GM15510 (cell line): ENCODE data around the gene ZNF784.
A peak's percentile ranks its signal among the peaks of the same experiment; 100 is the strongest.

ENCODE experiments used
- POLR2A ChIP-seq: IDR thresholded peaks from 3 replicates; pipeline ENCODE4 v1.6.1; 2011; ENCODE audit warnings: borderline replicate concordance; ENCODE audit not compliant: insufficient read length; ENCODE audit errors: extremely low read depth

Gene ZNF784

GRCh38 chr19:55596304-55596703 lies 28.1 kb downstream of the ZNF784 start:
- no peak for TF ChIP-seq POLR2A

GRCh38 chr19:55594996-55595545 lies 29.3 kb downstream of the ZNF784 start:
- TF ChIP-seq POLR2A, result no peak

GRCh38 chr19:55593096-55593772 lies 31.1 kb downstream of the ZNF784 start:
- no peak for TF ChIP-seq POLR2A

- no peak for TF ChIP-seq POLR2A
Observed at GRCh38 chr19:55592391-55593090, 31.8 kb downstream of the ZNF784 start.

DNA sequence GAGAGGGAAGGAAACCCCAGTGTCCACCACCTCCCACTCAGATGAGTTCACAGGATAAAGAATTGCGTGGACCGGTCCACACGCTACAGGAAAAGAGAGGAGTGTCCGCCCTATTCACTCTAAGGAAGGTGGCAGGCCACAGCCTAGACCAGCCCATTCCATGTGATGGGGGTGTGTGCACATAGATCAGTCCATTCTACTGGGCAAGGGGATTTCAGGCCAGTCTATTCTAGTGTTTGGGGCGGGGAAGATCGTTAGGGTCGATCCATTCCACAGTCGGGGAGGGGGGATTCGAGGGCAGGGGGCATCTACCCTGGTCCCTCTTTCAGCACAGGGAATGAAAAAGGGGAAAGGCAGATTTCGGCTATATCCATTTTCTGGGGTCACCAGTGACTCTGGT lies 32.8 kb downstream of the ZNF784 start:
- TF ChIP-seq POLR2A, result no peak

DNA sequence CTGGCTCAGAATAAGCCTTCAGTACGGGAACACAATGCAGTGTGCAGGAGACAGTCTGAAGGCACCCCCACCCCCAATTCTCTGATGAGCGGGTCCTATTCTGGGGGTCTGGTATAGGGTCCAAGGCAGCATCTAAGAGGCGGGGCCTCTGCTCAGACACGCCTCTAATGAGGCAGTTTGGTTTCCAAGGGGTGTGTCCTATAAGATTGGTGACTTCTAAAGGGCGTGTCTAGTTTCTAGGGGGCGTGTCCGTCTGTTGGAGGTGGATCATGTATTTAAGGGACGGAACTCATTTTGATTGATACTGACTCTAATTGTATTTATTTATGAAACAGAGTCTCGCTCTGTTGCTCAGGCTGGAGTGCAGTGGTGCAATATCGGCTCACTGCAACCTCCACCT lies 33.7 kb downstream of the ZNF784 start:
- TF ChIP-seq POLR2A, result no peak

DNA sequence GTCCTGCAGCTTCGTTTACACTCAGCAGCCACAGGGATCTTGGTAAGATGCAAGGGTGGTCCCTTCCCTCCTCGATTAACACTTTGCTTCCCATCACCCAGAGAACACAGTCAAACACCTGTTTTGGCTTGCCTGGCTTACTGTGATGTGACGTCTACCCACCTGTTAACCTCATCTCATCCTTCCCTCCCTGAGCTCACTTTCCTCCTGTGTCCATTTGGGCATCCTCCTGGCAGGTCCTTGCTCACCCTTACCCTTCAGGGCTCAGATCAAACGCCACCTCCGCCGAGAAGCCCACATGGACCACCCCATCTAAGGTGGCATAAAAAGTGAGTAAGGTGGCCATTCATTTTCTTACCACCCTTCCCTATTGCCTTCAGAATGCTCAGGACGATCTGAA lies 34.3 kb downstream of the ZNF784 start:
- no peak for TF ChIP-seq POLR2A

GRCh38 chr19:55588738-55589137 lies 35.6 kb downstream of the ZNF784 start:
- TF ChIP-seq POLR2A, result no peak

DNA sequence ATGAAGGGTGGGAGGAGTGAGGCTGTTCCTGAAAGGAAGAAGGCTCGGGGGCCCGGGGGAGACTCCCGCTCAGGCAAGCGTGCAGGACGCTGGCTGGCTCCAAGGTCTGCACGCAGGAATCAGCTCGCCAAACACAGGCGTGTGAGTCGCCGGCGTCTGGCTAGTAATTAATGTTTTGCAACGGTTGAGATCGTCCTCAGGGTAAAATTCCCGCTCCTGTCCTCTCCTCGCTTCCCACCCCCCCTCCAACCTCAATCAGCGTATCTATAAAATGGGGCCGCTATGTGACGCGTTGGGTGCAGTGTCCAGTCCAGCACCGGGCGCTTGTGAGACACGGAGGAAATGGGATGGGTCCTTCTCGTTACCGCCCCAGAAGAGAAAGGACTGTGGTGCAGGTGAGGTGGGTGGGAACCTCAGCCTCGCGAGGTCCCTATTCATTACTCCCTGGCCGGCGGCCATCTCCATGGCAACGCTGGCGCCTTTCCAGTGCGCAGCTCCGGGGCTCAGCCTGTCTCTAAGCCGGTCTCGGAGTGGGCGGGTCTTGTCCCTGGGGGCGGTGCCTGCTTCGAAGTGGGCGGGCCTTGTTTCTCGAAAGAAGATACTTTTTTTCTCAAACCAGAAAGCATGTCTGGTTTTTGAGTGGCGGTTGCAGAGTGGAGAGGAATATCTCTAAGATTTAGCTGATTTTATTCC lies 37.2 kb downstream of the ZNF784 start:
- no peak for TF ChIP-seq POLR2A

DNA sequence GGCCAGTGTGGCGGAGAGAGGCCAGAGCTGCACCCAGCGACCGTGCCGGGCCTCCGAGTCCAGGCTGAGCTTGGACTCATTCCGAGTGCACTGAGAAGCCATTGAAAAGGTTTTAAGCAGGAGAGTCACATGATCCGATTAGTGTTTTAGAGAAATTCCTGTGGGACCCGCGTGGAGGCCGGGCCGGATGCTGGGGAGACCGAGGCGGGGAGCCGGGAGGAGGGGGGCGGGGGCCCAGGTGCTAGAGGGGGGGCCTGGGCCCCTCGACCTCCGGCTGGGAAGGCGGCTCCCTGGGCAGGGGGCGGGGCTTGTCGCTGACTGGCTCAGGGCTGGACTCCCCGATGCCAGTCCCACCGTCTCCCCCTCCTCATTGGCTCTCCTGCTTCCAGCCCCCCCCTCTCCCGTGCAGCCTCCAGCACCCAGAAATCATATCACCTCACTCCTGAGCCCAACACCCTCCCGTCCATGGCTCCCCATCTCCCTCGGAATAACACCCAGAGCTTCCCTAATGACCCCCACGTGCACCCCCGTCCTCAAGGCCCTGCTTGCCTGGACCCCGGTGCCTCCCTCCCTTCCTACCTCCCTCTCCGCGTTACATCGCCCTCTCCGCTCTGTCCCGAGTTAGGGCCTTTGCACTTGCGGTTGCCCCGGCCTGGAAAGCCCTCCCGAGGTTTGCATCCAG lies 38.6 kb downstream of the ZNF784 start:
- TF ChIP-seq POLR2A, result no peak

DNA sequence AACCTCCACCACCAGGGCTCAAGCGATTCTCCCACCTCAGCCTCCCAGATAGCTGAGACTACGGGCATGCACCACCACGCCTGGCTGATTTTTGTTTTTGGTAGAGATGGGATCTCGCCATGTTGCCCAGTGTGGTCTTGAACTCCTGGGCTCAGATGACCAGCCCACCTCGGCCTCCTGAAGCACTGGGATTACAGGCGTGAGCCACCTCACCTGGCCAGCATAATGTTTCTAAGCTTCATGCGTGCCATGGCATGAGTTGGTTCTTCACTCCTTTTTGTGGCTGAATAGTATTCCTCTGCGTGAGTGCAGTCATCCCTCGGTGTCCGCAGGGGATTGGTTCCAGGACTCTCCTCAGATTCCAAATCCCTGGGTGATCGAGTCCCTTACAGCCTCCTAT lies 39.5 kb downstream of the ZNF784 start:
- no peak for TF ChIP-seq POLR2A

DNA sequence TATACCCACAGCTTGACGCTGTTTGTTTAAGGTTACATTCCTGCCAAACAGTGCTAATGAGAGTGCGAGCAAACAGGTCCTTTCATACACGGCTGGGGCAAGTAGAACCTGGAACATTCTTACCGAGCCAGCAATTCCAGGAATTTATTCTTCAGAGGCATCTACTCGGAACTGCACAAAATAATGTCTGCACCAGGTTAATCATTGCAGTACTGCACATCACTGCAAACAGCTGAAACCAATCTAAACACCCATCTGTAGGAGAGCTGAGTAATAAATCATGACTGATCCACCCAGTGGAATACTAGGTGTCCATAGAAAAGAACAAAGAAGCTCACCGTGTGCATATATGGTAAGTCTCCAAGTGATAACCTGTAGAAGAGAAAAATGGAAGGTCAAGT lies 42.5 kb downstream of the ZNF784 start:
- no peak for TF ChIP-seq POLR2A

DNA sequence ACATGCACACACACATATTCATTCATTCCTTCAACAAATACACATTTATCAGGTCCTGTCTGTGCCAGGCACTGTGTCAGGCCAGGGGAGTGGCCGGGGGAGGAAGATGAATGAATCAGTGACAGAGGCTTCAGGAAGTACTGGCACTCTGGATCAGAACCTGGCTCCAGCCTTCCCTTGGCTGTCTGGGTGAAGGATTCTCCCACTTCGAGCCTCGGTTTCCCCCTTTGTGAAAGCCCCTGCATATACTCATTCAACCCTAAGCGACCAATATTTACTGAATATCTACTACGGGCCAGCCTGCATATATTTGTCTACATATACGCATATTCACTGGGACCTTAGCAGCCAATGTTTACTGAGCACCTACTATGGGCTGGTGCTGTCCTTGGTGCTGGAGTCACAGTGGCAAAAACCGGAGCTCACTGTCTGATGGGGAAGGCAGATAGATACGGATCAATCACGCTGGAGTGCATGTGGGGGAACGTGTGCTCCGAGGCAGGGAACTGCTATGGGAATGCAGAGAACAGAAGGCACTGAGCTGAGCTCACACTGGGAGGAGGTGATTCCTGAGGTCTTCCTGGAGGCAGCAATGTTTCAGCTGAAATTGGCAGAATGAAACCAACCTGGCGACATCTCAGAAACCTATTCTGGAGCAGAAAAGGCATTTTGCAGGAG lies 43.1 kb downstream of the ZNF784 start:
- TF ChIP-seq POLR2A, result no peak

- peak; percentile 48 for TF ChIP-seq POLR2A
Observed at GRCh38 chr19:55580628-55581144, 43.7 kb downstream of the ZNF784 start, which contains the start of gene ZNF579. ZNF579 (minus strand) TSS chr19:55580848; CDS start chr19:55579639, 1,209 bp downstream.

- TF ChIP-seq POLR2A, result no peak
Observed at GRCh38 chr19:55579766-55580621, 44.4 kb downstream of the ZNF784 start.
